A549 (cell line): ENCODE data around the gene GLB1L2. TPM values are rescaled to one million over a fixed set of nuclear protein-coding genes. Genes with fewer than 3 reads are reported as not detected.

Experiments
- ATAC-seq, 2 experiments: fragments of 200-7000 bp in 1 of 2; fragments of >200 bp in 1 of 2; cut with Nextera tagmentation in 1 of 2; cut with Tn5 transposase in 1 of 2; 3 replicates each; pipeline versions ENCODE4 v1.8.0 to v1.9.1; 2018 to 2020; ENCODE audit warnings: mild to moderate bottlenecking in 1 of 2, moderate library complexity in 1 of 2
- CTCF ChIA-PET: fragments of 300-600 bp; sonication (Branson Sonifier 250); formaldehyde crosslinking; extraction: SDS; loops from one replicate; lab custom pipeline; 2021; ENCODE audit warnings: antibody characterized with exemption, inconsistent platforms; lab: Yijun Ruan, JAX
- POLR2A ChIA-PET: fragments of 350-600 bp; formaldehyde crosslinking; extraction: SDS; loops from one replicate; lab custom pipeline; 2021; ENCODE audit warnings: antibody characterized with exemption, inconsistent platforms; lab: Yijun Ruan, JAX
- DNase-seq, 2 experiments: peaks; one replicate each; pipeline versions ENCODE4 v3.0.0 to v3.0.0-alpha.2; 2011 to 2016; ENCODE audit warnings: low read depth in 1 of 2, low spot score in 1 of 2
- FAIRE-seq: peaks from 2 replicates; lab custom pipeline; 2011; peaks lifted over from hg19 to GRCh38; lab: Jason Lieb, UNC
- H3K27ac ChIP-seq, 2 experiments: fragments of >200 bp; sonication (Bioruptor Twin); formaldehyde crosslinking; 3 replicates each; pipeline ENCODE4 v1.5.1; 2016 to 2017
- H3K4me1 ChIP-seq: fragments of >200 bp; sonication (Bioruptor Twin); formaldehyde crosslinking; 3 replicates; pipeline ENCODE4 v1.6.1; 2016
- H3K4me2 ChIP-seq: fragments of >200 bp; sonication (Bioruptor Twin); formaldehyde crosslinking; 3 replicates; pipeline ENCODE4 v1.6.1; 2016
- H3K4me3 ChIP-seq: fragments of >200 bp; sonication (Bioruptor Twin); formaldehyde crosslinking; 3 replicates; pipeline ENCODE4 v1.5.1; 2016
- H3K9me3 ChIP-seq: fragments of >200 bp; sonication (Bioruptor Twin); formaldehyde crosslinking; 3 replicates; pipeline ENCODE4 v1.6.1; 2016
- CBX2 ChIP-seq: fragments of 200-600 bp; sonication (generic); IDR thresholded peaks from 2 replicates; pipeline ENCODE4 v1.6.1; 2016; ENCODE audit warnings: low read depth, mild to moderate bottlenecking, borderline replicate concordance
- CBX8 ChIP-seq: fragments of 200-600 bp; sonication (generic); IDR thresholded peaks from 2 replicates; pipeline ENCODE4 v1.6.1; 2016
- CEBPB ChIP-seq, 2 experiments: fragments of >200 bp in 1 of 2; sonication (Bioruptor Twin) in 1 of 2; formaldehyde crosslinking in 1 of 2; IDR thresholded peaks; 2 replicates each; pipeline ENCODE4 v1.6.1; 2012 to 2016
- CHD2 ChIP-seq: fragments of 150-350 bp; IDR thresholded peaks from 2 replicates; pipeline ENCODE4 v1.6.1; 2014; ENCODE audit warnings: low read length; ENCODE audit not compliant: partially characterized antibody
- FOXS1 ChIP-seq: fragments of 250-450 bp; sonication (Bioruptor Pico); IDR thresholded peaks from 2 replicates; pipeline ENCODE4 v1.5.0; 2020; ENCODE audit warnings: mild to moderate bottlenecking, moderate library complexity
- GATA3 ChIP-seq: IDR thresholded peaks from 2 replicates; pipeline ENCODE4 v1.6.1; 2012; ENCODE audit warnings: borderline replicate concordance
- HDAC2 ChIP-seq: fragments of 200-600 bp; sonication (generic); IDR thresholded peaks from 2 replicates; pipeline ENCODE4 v1.6.1; 2016
- HOXB13 ChIP-seq: fragments of 250-450 bp; sonication (Bioruptor Pico); IDR thresholded peaks from 2 replicates; pipeline ENCODE4 v1.5.0; 2020; ENCODE audit warnings: low read depth, mild to moderate bottlenecking, moderate library complexity
- NFE2L2 ChIP-seq: fragments of 150-350 bp; conservative IDR thresholded peaks from 2 replicates; pipeline ENCODE4 v1.6.1; 2014; ENCODE audit warnings: low read length
- POLR2A ChIP-seq: IDR thresholded peaks from 2 replicates; pipeline ENCODE4 v1.6.1; 2012; ENCODE audit warnings: mild to moderate bottlenecking, low read length
- RARB ChIP-seq: fragments of 250-450 bp; sonication (Bioruptor Pico); IDR thresholded peaks from 2 replicates; pipeline ENCODE4 v1.8.0; 2021; ENCODE audit warnings: mild to moderate bottlenecking, moderate library complexity
- RCOR1 ChIP-seq: fragments of 150-350 bp; IDR thresholded peaks from 2 replicates; pipeline ENCODE4 v1.6.1; 2014; ENCODE audit warnings: antibody characterized with exemption, low read length, low read depth
- SMC3 ChIP-seq: fragments of >200 bp; sonication (Bioruptor Twin); formaldehyde crosslinking; IDR thresholded peaks from 3 replicates; pipeline ENCODE4 v1.6.1; 2018; ENCODE audit warnings: inconsistent platforms
- TFCP2L1 ChIP-seq: fragments of 250-450 bp; sonication (Bioruptor Pico); IDR thresholded peaks from 2 replicates; pipeline ENCODE4 v1.5.0; 2021; ENCODE audit warnings: mild to moderate bottlenecking
- ZFP36 ChIP-seq: fragments of 450-650 bp; IDR thresholded peaks from 2 replicates; pipeline ENCODE4 v1.6.1; 2014; ENCODE audit warnings: borderline replicate concordance; ENCODE audit not compliant: partially characterized antibody
- WGBS: methylation state at CpG from one replicate; pipeline ENCODE4 v1.1.6; 2017; ENCODE audit errors: missing lambda C conversion rate; 5-methylcytosine and 5-hydroxymethylcytosine counted together
- polyA plus RNA-seq, 4 experiments: library from polyadenylated mRNA; depleted of rRNA in 3 of 4; stranded (reverse); fragments of >200 nt; fragmentation: RNase III in 1 of 4; extraction: RNeasy Plus Mini Kit Qiagen cat#74134 plus additional on column Dnase treatment in 1 of 4; gene quantifications; 2 replicates in 3 of 4; 3 replicates in 1 of 4; pipeline ENCODE4 v1.2.3, GENCODE V29; 2011 to 2017
- TF ChIP-seq, protein P1 (sequence below): IDR thresholded peaks from 2 replicates; pipeline ENCODE4 v1.6.1; 2012
- TF ChIP-seq, protein P2 (sequence below): fragments of 450-650 bp; IDR thresholded peaks from 2 replicates; pipeline ENCODE4 v1.6.1; 2014; ENCODE audit warnings: antibody characterized with exemption
- TF ChIP-seq, protein P3 (sequence below): fragments of >200 bp; sonication (Bioruptor Twin); formaldehyde crosslinking; IDR thresholded peaks from 3 replicates; pipeline ENCODE4 v1.5.1; 2016
- TF ChIP-seq, protein P4 (sequence below): fragments of 200-600 bp; sonication (generic); IDR thresholded peaks from 2 replicates; pipeline ENCODE4 v1.6.1; 2016; ENCODE audit warnings: antibody characterized with exemption, mild to moderate bottlenecking, moderate library complexity
- TF ChIP-seq, protein P5 (sequence below): IDR thresholded peaks from 2 replicates; pipeline ENCODE4 v1.6.1; 2012; ENCODE audit warnings: low read depth, borderline replicate concordance

GLB1L2 gene
- polyA plus RNA-seq, 2 of the 4 experiments (the other 2 are of a cell fraction): 1.1 to 3.5 TPM

DNA sequence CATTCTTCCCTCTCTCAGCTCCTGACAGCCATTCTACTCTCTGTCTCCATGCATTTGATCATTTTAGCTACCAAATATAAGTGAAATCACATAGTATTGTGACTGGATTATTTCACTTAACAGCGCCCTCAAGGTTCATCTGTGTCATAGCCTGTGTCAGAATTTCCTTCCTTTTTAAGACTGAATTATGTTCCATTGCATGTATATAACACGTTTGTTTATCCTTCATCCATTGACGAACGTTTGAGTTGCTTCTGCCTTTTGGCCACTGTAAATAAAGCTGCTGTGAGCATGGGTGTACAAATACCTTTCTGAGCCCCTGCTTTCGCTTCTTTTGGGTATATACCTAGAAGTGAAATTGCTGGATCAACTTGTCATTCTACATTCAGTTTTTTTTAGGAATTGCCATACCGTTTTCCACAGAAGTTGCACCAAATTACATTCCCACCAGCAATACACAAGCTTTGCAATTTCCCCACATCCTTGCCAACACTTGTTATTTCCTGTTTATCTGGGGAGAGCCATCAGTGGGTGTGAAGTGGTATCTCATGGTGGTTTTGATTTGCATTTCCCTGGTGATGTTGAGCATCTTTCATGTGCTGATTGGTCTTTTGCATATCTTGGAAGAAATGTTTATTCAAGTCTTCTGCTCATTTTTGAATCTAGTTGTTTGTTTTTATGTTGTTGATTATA lies 17.5 kb downstream of the GLB1L2 start:
- 40% methylated on average over 6 of the region's 6 CpGs for WGBS
- H3K4me3 ChIP-seq: no peak overlapping the region
- no peak for TF ChIP-seq TFCP2L1 (CRISPR knock-in tag)
- H3K4me1 ChIP-seq: no peaks in the 10 kb centered on the region
- DNase-seq: no peak
- FAIRE-seq: no peak
- H3K27ac ChIP-seq: no peak overlapping the region
- ATAC-seq: no peak
- no peaks in the 10 kb centered on the region for H3K9me3 ChIP-seq
- ChIA-PET CTCF (no interaction called here), POLR2A (no interaction called here)
- H3K4me2 ChIP-seq: no peak overlapping the region

DNA sequence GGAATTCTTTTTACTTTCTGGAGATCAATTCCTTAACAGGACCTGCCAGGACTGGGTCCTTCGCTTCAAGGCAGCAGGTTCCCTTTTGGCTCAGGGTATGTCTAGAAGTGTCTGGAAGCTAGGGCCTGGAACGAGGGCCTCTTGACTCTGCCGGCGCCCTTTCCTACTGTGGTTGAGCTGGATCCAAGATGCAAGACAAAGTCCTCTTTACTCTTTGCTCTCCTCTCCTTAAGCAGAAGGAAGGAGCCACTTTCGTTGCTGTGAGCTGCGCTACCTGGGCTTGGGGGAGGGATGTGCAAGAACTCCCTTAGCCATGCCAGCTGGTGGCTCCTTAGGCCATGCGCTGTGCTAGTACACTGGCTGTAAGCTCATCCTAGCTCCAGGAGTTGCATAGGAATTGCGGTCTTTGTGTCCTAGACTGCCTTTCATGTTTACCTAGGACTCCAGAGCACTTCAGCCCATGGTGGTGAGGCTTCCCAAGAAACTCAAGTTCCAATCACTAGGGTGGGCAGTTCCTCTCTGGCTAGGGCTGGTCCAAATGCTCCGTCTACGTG lies 18.1 kb downstream of the GLB1L2 start:
- FAIRE-seq (no peak), ATAC-seq (no peak), DNase-seq (no peak)
- H3K4me2 ChIP-seq: no peak overlapping the region
- WGBS: 67% methylated on average over 6 of the region's 10 CpGs
- no peak overlapping the region for H3K27ac ChIP-seq
- CTCF ChIA-PET: no interaction called here
- TF ChIP-seq, protein P1, sequence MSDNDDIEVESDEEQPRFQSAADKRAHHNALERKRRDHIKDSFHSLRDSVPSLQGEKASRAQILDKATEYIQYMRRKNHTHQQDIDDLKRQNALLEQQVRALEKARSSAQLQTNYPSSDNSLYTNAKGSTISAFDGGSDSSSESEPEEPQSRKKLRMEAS: no peak
- TF ChIP-seq CBX8 (no peak), ZFP36 (no peak), CBX2 (no peak), RARB (CRISPR knock-in tag) (no peak), FOXS1 (no peak), RCOR1 (no peak), SMC3 (no peak), HDAC2 (no peak), HOXB13 (CRISPR knock-in tag) (no peak), NFE2L2 (no peak), CHD2 (no peak), GATA3 (no peak), CEBPB (IDR thresholded peaks at IDR 0.05) (no peak), POLR2A (no peak)
- TF ChIP-seq, protein P2, sequence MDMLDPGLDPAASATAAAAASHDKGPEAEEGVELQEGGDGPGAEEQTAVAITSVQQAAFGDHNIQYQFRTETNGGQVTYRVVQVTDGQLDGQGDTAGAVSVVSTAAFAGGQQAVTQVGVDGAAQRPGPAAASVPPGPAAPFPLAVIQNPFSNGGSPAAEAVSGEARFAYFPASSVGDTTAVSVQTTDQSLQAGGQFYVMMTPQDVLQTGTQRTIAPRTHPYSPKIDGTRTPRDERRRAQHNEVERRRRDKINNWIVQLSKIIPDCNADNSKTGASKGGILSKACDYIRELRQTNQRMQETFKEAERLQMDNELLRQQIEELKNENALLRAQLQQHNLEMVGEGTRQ: no peak
- TF ChIP-seq, protein P3, sequence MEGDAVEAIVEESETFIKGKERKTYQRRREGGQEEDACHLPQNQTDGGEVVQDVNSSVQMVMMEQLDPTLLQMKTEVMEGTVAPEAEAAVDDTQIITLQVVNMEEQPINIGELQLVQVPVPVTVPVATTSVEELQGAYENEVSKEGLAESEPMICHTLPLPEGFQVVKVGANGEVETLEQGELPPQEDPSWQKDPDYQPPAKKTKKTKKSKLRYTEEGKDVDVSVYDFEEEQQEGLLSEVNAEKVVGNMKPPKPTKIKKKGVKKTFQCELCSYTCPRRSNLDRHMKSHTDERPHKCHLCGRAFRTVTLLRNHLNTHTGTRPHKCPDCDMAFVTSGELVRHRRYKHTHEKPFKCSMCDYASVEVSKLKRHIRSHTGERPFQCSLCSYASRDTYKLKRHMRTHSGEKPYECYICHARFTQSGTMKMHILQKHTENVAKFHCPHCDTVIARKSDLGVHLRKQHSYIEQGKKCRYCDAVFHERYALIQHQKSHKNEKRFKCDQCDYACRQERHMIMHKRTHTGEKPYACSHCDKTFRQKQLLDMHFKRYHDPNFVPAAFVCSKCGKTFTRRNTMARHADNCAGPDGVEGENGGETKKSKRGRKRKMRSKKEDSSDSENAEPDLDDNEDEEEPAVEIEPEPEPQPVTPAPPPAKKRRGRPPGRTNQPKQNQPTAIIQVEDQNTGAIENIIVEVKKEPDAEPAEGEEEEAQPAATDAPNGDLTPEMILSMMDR: no peak
- TF ChIP-seq, protein P4, sequence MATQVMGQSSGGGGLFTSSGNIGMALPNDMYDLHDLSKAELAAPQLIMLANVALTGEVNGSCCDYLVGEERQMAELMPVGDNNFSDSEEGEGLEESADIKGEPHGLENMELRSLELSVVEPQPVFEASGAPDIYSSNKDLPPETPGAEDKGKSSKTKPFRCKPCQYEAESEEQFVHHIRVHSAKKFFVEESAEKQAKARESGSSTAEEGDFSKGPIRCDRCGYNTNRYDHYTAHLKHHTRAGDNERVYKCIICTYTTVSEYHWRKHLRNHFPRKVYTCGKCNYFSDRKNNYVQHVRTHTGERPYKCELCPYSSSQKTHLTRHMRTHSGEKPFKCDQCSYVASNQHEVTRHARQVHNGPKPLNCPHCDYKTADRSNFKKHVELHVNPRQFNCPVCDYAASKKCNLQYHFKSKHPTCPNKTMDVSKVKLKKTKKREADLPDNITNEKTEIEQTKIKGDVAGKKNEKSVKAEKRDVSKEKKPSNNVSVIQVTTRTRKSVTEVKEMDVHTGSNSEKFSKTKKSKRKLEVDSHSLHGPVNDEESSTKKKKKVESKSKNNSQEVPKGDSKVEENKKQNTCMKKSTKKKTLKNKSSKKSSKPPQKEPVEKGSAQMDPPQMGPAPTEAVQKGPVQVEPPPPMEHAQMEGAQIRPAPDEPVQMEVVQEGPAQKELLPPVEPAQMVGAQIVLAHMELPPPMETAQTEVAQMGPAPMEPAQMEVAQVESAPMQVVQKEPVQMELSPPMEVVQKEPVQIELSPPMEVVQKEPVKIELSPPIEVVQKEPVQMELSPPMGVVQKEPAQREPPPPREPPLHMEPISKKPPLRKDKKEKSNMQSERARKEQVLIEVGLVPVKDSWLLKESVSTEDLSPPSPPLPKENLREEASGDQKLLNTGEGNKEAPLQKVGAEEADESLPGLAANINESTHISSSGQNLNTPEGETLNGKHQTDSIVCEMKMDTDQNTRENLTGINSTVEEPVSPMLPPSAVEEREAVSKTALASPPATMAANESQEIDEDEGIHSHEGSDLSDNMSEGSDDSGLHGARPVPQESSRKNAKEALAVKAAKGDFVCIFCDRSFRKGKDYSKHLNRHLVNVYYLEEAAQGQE: no peak
- TF ChIP-seq, protein P5, sequence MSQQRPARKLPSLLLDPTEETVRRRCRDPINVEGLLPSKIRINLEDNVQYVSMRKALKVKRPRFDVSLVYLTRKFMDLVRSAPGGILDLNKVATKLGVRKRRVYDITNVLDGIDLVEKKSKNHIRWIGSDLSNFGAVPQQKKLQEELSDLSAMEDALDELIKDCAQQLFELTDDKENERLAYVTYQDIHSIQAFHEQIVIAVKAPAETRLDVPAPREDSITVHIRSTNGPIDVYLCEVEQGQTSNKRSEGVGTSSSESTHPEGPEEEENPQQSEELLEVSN: no peak
- no peak overlapping the region for H3K4me3 ChIP-seq
- no peaks in the 10 kb centered on the region for H3K9me3 ChIP-seq
- H3K4me1 ChIP-seq: no peaks in the 10 kb centered on the region
- POLR2A ChIA-PET: no interaction called here
